Omental fat pad (tissue), 4 donors: ENCODE results near the gene ATL2. TPM values are rescaled to one million over a fixed set of nuclear protein-coding genes. Genes with fewer than 3 reads are reported as not detected.

ENCODE experiments used
- ATAC-seq: fragments of 150-250 bp; one replicate; pipeline ENCODE4 v1.9.1; 2016; ENCODE audit warnings: mild to moderate bottlenecking, moderate library complexity; ENCODE audit not compliant: low FRiP score
- DNase-seq: peaks from one replicate; pipeline ENCODE4 v3.0.0-alpha.2; 2019; ENCODE audit warnings: low spot score
- CTCF ChIP-seq, 3 donors: fragments of 450-650 bp; IDR thresholded peaks; one replicate each; pipeline ENCODE4 v1.5.1; 2016 to 2017; ENCODE audit warnings: antibody characterized with exemption in 3 of 3, mild to moderate bottlenecking in 3 of 3, moderate library complexity in 2 of 3
- total RNA-seq, 4 donors: library from RNA; depleted of rRNA; stranded (reverse); fragments of >200 nt; gene quantifications; one replicate each; pipeline ENCODE4 v1.1.0, GENCODE V29; 2016

The ATL2 gene
- total RNA-seq, 4 donors from 2014 or later: 52.7 to 82.0 (median 68.2) TPM

GRCh38 chr2:38406597-38407110 is 29.6 kb upstream of the ATL2 start:
- ATAC-seq: no peak
- no peak for TF ChIP-seq CTCF (IDR thresholded peaks at IDR 0.05)
- DNase-seq: no peak

- DNase-seq (no peak), ATAC-seq (no peak)
- TF ChIP-seq CTCF (IDR thresholded peaks at IDR 0.05): no peak
These were observed 29.0 kb upstream of the ATL2 start for GRCh38 chr2:38405917-38406596.

- ATAC-seq: no peak
- no peak for DNase-seq
- no peak for TF ChIP-seq CTCF (IDR thresholded peaks at IDR 0.05)
These were observed 23.4 kb upstream of the ATL2 start for GRCh38 chr2:38400513-38400912.

GRCh38 chr2:38398739-38399138 is 21.7 kb upstream of the ATL2 start:
- DNase-seq (no peak), ATAC-seq (no peak)
- TF ChIP-seq CTCF (IDR thresholded peaks at IDR 0.05): no peak

GRCh38 chr2:38394903-38395341 is 17.8 kb upstream of the ATL2 start:
- no peak for TF ChIP-seq CTCF (IDR thresholded peaks at IDR 0.05)
- DNase-seq (no peak), ATAC-seq (no peak)

GRCh38 chr2:38394041-38394440 is 17.0 kb upstream of the ATL2 start:
- ATAC-seq: no peak
- TF ChIP-seq CTCF (IDR thresholded peaks at IDR 0.05): no peak
- DNase-seq: no peak

GRCh38 chr2:38390947-38391346 is 13.9 kb upstream of the ATL2 start:
- no peak for TF ChIP-seq CTCF (IDR thresholded peaks at IDR 0.05)
- ATAC-seq (no peak), DNase-seq (no peak)
